HUES64 (cell line): Measurements from ENCODE around the gene STK24.
"Not testable (repeated sequence)": the region's sequence is repeated elsewhere in the genome, so short reads cannot be mapped to it uniquely, and the experiment has no call there.

ENCODE experiments used
- H3K27ac ChIP-seq: 2 replicates; pipeline ENCODE4 v1.7.0; 2013; ENCODE audit warnings: low read depth, low read length, inconsistent platforms
- H3K27me3 ChIP-seq: 2 replicates; pipeline ENCODE4 v1.6.1; 2013; ENCODE audit warnings: mild to moderate bottlenecking, low read length; ENCODE audit not compliant: insufficient read depth
- H3K36me3 ChIP-seq: 2 replicates; pipeline ENCODE4 v1.6.1; 2013; ENCODE audit warnings: mild to moderate bottlenecking, low read length; ENCODE audit not compliant: insufficient read depth
- H3K4me1 ChIP-seq: 2 replicates; pipeline ENCODE4 v1.6.1; 2013; ENCODE audit warnings: mild to moderate bottlenecking, low read length, moderate library complexity; ENCODE audit not compliant: insufficient read depth
- H3K4me3 ChIP-seq: 2 replicates; pipeline ENCODE4 v1.5.1; 2013; ENCODE audit warnings: mild to moderate bottlenecking, low read length, moderate library complexity
- H3K9ac ChIP-seq: 2 replicates; pipeline ENCODE4 v1.6.1; 2013; ENCODE audit warnings: mild to moderate bottlenecking, low read depth, low read length
- H3K9me3 ChIP-seq: 2 replicates; pipeline ENCODE4 v1.6.1; 2013; ENCODE audit warnings: low read depth, low read length; ENCODE audit not compliant: insufficient read depth
- WGBS: fragments of 150-250, 120-280 bp; methylation state at CpG from one replicate; pipeline ENCODE4 v1.1.7; 2013; ENCODE audit warnings: missing lambda C conversion rate; 5-methylcytosine and 5-hydroxymethylcytosine counted together

Gene STK24

DNA sequence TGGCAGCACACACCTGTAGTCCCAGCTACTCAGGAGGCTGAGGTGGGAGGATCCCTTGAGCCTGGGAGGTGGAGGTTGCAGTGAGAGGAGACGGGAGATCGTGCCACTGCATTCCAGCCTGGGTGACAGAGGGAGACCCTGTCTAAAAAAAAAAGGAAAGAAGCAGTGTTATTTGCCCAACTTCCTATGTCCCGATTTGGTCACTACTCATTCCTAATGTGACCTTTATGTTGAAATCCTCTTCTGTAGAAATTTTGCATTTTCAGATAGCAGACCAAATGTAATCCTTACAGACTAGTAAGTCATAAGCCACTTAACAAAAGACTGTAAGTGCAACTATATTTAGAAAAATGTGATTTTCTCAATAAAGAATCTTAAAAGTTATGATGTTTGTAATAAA, 18.2 kb upstream of the STK24 start:
- Histone ChIP-seq H3K27me3 (no peaks in the 10 kb centered on the region), H3K9me3 (no peaks in the 10 kb centered on the region), H3K9ac (no peak overlapping the region), H3K27ac (no peak overlapping the region), H3K36me3 (no peaks in the 10 kb centered on the region), H3K4me1 (peaks cover 6% of the 10 kb centered on the region; the same call in 1 of the 2 replicates), H3K4me3 (no peak overlapping the region)
- WGBS, result 95% methylated on average over 3 of the region's 3 CpGs

DNA sequence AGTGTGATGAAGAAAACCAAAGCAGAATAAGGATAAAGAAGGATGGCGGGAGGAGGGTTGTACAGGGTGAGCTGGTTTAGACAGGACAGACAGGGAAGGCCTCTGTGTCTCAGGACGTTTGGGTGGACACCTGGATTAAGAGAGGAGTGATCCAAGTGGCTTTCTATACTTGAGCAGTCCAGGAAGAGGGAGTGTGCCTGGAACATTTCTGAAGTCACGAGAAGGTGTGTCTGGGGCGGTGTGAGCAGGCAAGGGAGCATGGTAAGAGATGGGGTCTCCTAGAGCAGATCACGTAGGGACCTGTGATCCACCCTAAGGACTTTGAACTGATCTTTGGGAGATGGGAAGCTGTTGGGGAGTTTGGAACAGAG, 15.4 kb upstream of the STK24 start:
- no peaks in the 10 kb centered on the region for H3K27me3 ChIP-seq
- H3K27ac ChIP-seq, result no peak overlapping the region
- H3K9ac ChIP-seq, result no peak overlapping the region
- H3K9me3 ChIP-seq, result no peaks in the 10 kb centered on the region
- H3K4me3 ChIP-seq, result no peak overlapping the region
- no peaks in the 10 kb centered on the region for H3K36me3 ChIP-seq
- 88% methylated on average over 5 of the region's 5 CpGs for WGBS
- no peaks in the 10 kb centered on the region for H3K4me1 ChIP-seq

DNA sequence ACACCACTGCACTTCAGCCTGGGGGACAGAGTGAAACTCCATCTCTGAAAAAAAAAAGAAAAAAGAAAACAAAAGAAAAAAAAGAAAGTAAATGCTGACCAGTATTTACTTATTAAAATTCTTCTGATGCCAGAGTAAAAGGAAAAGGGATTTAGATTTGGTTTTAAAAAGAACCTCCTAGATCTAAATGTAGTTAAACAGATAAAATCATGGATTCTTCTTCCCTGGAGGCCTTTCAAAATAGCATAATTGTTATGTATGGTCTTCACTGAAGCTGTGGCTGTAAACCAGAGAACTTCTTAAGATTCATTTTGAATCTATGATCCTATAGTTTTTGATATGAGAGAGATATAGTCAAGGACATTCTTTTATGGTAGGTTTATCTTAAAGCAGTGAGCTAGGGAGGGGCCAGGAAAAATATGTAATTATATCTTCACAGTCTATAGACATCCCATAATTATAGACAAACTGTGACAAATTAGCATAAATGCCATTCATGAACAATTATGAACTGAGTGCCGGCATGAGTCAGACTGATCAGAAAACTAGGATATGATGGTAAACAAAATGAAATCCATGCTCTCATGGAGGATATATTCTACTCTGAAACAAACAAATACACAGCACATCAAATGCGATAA, 14.9 kb upstream of the STK24 start:
- Histone ChIP-seq H3K36me3 (no peaks in the 10 kb centered on the region), H3K4me3 (no peak overlapping the region), H3K9me3 (no peaks in the 10 kb centered on the region), H3K27ac (no peak overlapping the region), H3K4me1 (no peaks in the 10 kb centered on the region), H3K27me3 (no peaks in the 10 kb centered on the region), H3K9ac (no peak overlapping the region)
- 88% methylated on average over 2 of the region's 2 CpGs for WGBS

- H3K4me1 ChIP-seq, H3K9ac ChIP-seq, H3K9me3 ChIP-seq, H3K4me3 ChIP-seq, H3K36me3 ChIP-seq, H3K27ac ChIP-seq, H3K27me3 ChIP-seq: not testable (repeated sequence)
- 93% methylated on average over 6 of the region's 6 CpGs for WGBS
These were observed 13.6 kb upstream of the STK24 start for GRCh38 chr13:98590471-98590870.

DNA sequence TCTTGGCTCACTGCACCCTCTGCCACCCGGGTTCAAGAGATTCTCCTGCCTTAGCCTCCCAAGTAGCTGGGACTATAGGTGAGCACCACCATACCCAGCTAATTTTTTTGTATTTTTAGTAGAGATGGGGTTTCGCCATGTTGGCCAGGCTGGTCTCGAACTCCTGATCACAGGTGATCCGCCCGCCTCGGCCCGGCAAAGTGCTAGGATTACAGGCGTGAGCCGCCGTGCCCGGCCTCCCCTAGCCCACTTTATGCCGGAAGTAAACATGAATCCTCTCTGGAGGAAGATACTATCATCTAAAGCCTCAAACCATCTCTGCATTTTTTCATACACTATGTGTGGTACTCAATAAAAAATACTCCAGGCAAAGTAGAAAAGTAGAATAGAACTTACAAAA, 12.6 kb upstream of the STK24 start:
- 96% methylated on average over 12 of the region's 12 CpGs for WGBS
- H3K27me3 ChIP-seq, H3K4me3 ChIP-seq: not testable (repeated sequence)

GRCh38 chr13:98586400-98587345, 9.8 kb upstream of the STK24 start:
- Histone ChIP-seq H3K4me3 (no peak overlapping the region), H3K36me3 (no peaks in the 10 kb centered on the region), H3K4me1 (no peaks in the 10 kb centered on the region), H3K9ac (no peak overlapping the region), H3K27ac (no peak overlapping the region), H3K27me3 (no peaks in the 10 kb centered on the region), H3K9me3 (no peaks in the 10 kb centered on the region)
- 91% methylated on average over 4 of the region's 4 CpGs for WGBS

More for the DNA sequence above, 12.6 kb upstream of the STK24 start:
- not testable (repeated sequence) for H3K4me1 ChIP-seq, H3K9ac ChIP-seq, H3K9me3 ChIP-seq, H3K36me3 ChIP-seq, H3K27ac ChIP-seq

DNA sequence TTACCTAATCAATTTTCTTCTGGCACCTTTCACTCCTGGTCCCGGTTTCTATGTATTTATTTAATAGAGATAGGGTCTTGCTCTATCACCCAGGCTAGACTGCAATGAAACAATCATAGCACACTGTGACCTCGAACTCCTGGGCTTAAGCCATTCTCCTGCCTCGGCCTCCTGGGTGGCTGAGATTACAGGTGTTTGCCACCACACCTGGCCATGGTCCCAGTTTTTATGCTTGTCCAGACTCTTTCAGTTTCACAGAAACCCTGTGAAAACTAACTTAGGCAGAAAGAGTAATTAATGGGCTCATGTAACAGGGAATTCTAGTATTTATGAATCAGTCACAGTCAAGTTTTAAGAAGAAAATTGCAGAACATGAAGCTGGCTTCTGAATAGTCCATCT, 9.0 kb upstream of the STK24 start:
- Histone ChIP-seq H3K36me3 (no peaks in the 10 kb centered on the region), H3K4me1 (no peaks in the 10 kb centered on the region), H3K27ac (no peak overlapping the region), H3K9ac (no peak overlapping the region), H3K4me3 (no peak overlapping the region), H3K27me3 (no peaks in the 10 kb centered on the region), H3K9me3 (no peaks in the 10 kb centered on the region)
- WGBS, result 95% methylated on average over 2 of the region's 3 CpGs

GRCh38 chr13:98585398-98585754, 8.5 kb upstream of the STK24 start:
- WGBS, result 95% methylated on average over 5 of the region's 5 CpGs
- Histone ChIP-seq H3K36me3 (no peaks in the 10 kb centered on the region), H3K4me3 (no peak overlapping the region), H3K9me3 (no peaks in the 10 kb centered on the region), H3K27me3 (no peaks in the 10 kb centered on the region), H3K4me1 (no peaks in the 10 kb centered on the region), H3K27ac (no peak overlapping the region), H3K9ac (no peak overlapping the region)

- Histone ChIP-seq H3K27ac (no peak overlapping the region), H3K9me3 (no peaks in the 10 kb centered on the region), H3K4me1 (no peaks in the 10 kb centered on the region), H3K9ac (no peak overlapping the region), H3K36me3 (no peaks in the 10 kb centered on the region), H3K27me3 (no peaks in the 10 kb centered on the region), H3K4me3 (no peak overlapping the region)
- WGBS, result 87% methylated on average over 4 of the region's 4 CpGs
These were observed 7.9 kb upstream of the STK24 start for GRCh38 chr13:98584668-98585397.

GRCh38 chr13:98582947-98583346, 6.0 kb upstream of the STK24 start:
- H3K27ac ChIP-seq, result no peak overlapping the region

More at GRCh38 chr13:98582947-98583346, 6.0 kb upstream of the STK24 start:
- 95% methylated on average over 6 of the region's 6 CpGs for WGBS
- Histone ChIP-seq H3K9me3 (no peaks in the 10 kb centered on the region), H3K27me3 (no peaks in the 10 kb centered on the region), H3K4me1 (peaks cover 6% of the 10 kb centered on the region; the same call in 1 of the 2 replicates), H3K4me3 (no peak overlapping the region), H3K9ac (no peak overlapping the region), H3K36me3 (no peaks in the 10 kb centered on the region)
